Measurements from ENCODE around the gene REG4.

DNA sequence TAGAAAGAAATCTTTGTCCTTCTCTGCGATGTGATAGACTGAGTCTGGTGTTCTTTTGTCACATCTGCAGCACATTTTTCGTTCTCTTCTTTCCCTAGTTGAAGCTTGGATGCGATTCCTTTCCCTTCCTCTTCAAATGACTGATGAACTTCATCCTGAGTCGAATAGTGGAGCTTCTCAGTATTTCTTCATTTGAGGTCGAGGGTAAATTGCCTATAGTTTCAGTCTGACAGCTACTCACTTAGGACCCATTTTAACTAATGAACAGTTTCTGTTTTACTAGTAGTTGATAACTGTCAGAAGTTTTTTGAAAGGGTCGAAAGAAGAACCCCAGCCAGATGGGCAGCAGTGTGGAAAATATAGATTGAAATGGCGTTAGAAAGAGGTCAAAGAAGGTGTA is 4.7 kb upstream of the REG4 start:
- TF ChIP-seq CTCF (IDR thresholded peaks at IDR 0.05), result no peak
- TF ChIP-seq EP300 (IDR thresholded peaks at IDR 0.05), result no peak
- TF ChIP-seq POLR2AphosphoS5 (IDR thresholded peaks at IDR 0.05), result no peak
